Stimulated activated naive CD8-positive, alpha-beta T cell treated with anti-CD3 and anti-CD28 coated beads, Interleukin-15, Interleukin-2, amounts not matched to agents 100 ng/mL and 50 ng/mL, for 24 hours (primary cell): ENCODE data around the gene TEN1.

Experiments used
- H3K27ac Mint-ChIP-seq: one replicate; pipeline ENCODE4 v1.8.0; 2021; ENCODE audit warnings: mild to moderate bottlenecking, mixed read lengths
- H3K27me3 Mint-ChIP-seq: one replicate; pipeline ENCODE4 v1.8.0; 2021; ENCODE audit warnings: mixed read lengths
- H3K36me3 Mint-ChIP-seq: one replicate; pipeline ENCODE4 v1.8.0; 2021; ENCODE audit warnings: low read depth, mixed read lengths
- H3K4me1 Mint-ChIP-seq: one replicate; pipeline ENCODE4 v1.8.0; 2021; ENCODE audit warnings: low read depth, mixed read lengths
- H3K4me3 Mint-ChIP-seq: one replicate; pipeline ENCODE4 v1.8.0; 2021; ENCODE audit warnings: mild to moderate bottlenecking, mixed read lengths
- H3K9me3 Mint-ChIP-seq: one replicate; pipeline ENCODE4 v1.8.0; 2021; ENCODE audit warnings: mixed read lengths

Gene TEN1

GRCh38 chr17:75978938-75979704 lies at the start of gene TEN1, which contains the start of gene ACOX1:
Gene TEN1 (plus strand): TSS chr17:75979240. CDS start chr17:75986193, 6,953 bp downstream.
Gene ACOX1 (minus strand): TSS chr17:75979166. CDS start chr17:75979073, 93 bp downstream.
- Mint-ChIP-seq H3K27ac (peak within 1 kb of the TSS; percentile 99), H3K36me3 (peaks cover 8% of the 10 kb centered on the region), H3K4me1 (peaks cover 44% of the 10 kb centered on the region), H3K27me3 (no peaks in the 10 kb centered on the region), H3K9me3 (no peaks in the 10 kb centered on the region), H3K4me3 (peak within 1 kb of the TSS; percentile 96)

GRCh38 chr17:75931062-75931461 lies 48.0 kb upstream of the TEN1 start:
- no peaks in the 10 kb centered on the region for H3K4me1 Mint-ChIP-seq
- H3K9me3 Mint-ChIP-seq, result no peaks in the 10 kb centered on the region
- H3K27me3 Mint-ChIP-seq, result no peaks in the 10 kb centered on the region
- no peak overlapping the region for H3K27ac Mint-ChIP-seq
- H3K4me3 Mint-ChIP-seq, result no peak overlapping the region
- peaks cover 4% of the 10 kb centered on the region for H3K36me3 Mint-ChIP-seq

GRCh38 chr17:75932852-75933251 lies 46.2 kb upstream of the TEN1 start:
- H3K4me3 Mint-ChIP-seq, result no peak overlapping the region
- H3K4me1 Mint-ChIP-seq, result no peaks in the 10 kb centered on the region
- H3K27ac Mint-ChIP-seq, result no peak overlapping the region
- H3K36me3 Mint-ChIP-seq, result no peaks in the 10 kb centered on the region
- no peaks in the 10 kb centered on the region for H3K9me3 Mint-ChIP-seq
- no peaks in the 10 kb centered on the region for H3K27me3 Mint-ChIP-seq

GRCh38 chr17:75933808-75934207 lies 45.2 kb upstream of the TEN1 start:
- H3K4me1 Mint-ChIP-seq, result no peaks in the 10 kb centered on the region
- no peaks in the 10 kb centered on the region for H3K9me3 Mint-ChIP-seq
- no peaks in the 10 kb centered on the region for H3K27me3 Mint-ChIP-seq

GRCh38 chr17:75937652-75938051 lies 41.4 kb upstream of the TEN1 start:
- Mint-ChIP-seq H3K27me3 (no peaks in the 10 kb centered on the region), H3K36me3 (no peaks in the 10 kb centered on the region), H3K27ac (no peak overlapping the region), H3K4me3 (no peak overlapping the region), H3K4me1 (peaks cover 18% of the 10 kb centered on the region), H3K9me3 (no peaks in the 10 kb centered on the region)

More at GRCh38 chr17:75933808-75934207, 45.2 kb upstream of the TEN1 start:
- no peak overlapping the region for H3K27ac Mint-ChIP-seq
- no peak overlapping the region for H3K4me3 Mint-ChIP-seq
- H3K36me3 Mint-ChIP-seq, result no peaks in the 10 kb centered on the region

GRCh38 chr17:75940727-75941441 lies 38.2 kb upstream of the TEN1 start, which contains the start of gene FBF1:
Gene FBF1 (minus strand): TSS chr17:75941042. CDS start chr17:75938149, 2,893 bp downstream.
- Mint-ChIP-seq H3K9me3 (no peaks in the 10 kb centered on the region), H3K27ac (peak within 1 kb of the TSS; percentile 87), H3K4me3 (peak within 1 kb of the TSS; percentile 93), H3K36me3 (no peaks in the 10 kb centered on the region), H3K27me3 (no peaks in the 10 kb centered on the region), H3K4me1 (peaks cover 18% of the 10 kb centered on the region)

GRCh38 chr17:75941442-75941819 lies 37.6 kb upstream of the TEN1 start:
- Mint-ChIP-seq H3K27me3 (no peaks in the 10 kb centered on the region), H3K9me3 (no peaks in the 10 kb centered on the region), H3K27ac (peak overlapping the region; percentile 87), H3K4me3 (peak overlapping the region; percentile 93), H3K4me1 (peaks cover 18% of the 10 kb centered on the region), H3K36me3 (peaks cover under 1% of the 10 kb centered on the region)

GRCh38 chr17:75942473-75942872 lies 36.6 kb upstream of the TEN1 start:
- Mint-ChIP-seq H3K4me3 (no peak overlapping the region), H3K27ac (no peak overlapping the region), H3K36me3 (peaks cover 8% of the 10 kb centered on the region), H3K9me3 (no peaks in the 10 kb centered on the region), H3K27me3 (no peaks in the 10 kb centered on the region), H3K4me1 (peaks cover 18% of the 10 kb centered on the region)

- H3K36me3 Mint-ChIP-seq, result peaks cover 16% of the 10 kb centered on the region
- H3K4me3 Mint-ChIP-seq, result no peak overlapping the region
- H3K9me3 Mint-ChIP-seq, result no peaks in the 10 kb centered on the region
- peaks cover 18% of the 10 kb centered on the region for H3K4me1 Mint-ChIP-seq
- H3K27me3 Mint-ChIP-seq, result no peaks in the 10 kb centered on the region
- no peak overlapping the region for H3K27ac Mint-ChIP-seq
Observed at GRCh38 chr17:75943491-75943890, 35.5 kb upstream of the TEN1 start.

GRCh38 chr17:75945211-75945610 lies 33.8 kb upstream of the TEN1 start:
- Mint-ChIP-seq H3K4me3 (no peak overlapping the region), H3K9me3 (no peaks in the 10 kb centered on the region), H3K36me3 (peaks cover 28% of the 10 kb centered on the region), H3K27ac (no peak overlapping the region), H3K4me1 (peaks cover 15% of the 10 kb centered on the region), H3K27me3 (no peaks in the 10 kb centered on the region)

- H3K27me3 Mint-ChIP-seq, result no peaks in the 10 kb centered on the region
- no peak overlapping the region for H3K4me3 Mint-ChIP-seq
- peaks cover 56% of the 10 kb centered on the region for H3K36me3 Mint-ChIP-seq
- no peak overlapping the region for H3K27ac Mint-ChIP-seq
- peaks cover 4% of the 10 kb centered on the region for H3K4me1 Mint-ChIP-seq
- H3K9me3 Mint-ChIP-seq, result no peaks in the 10 kb centered on the region
Observed at GRCh38 chr17:75950421-75950820, 28.6 kb upstream of the TEN1 start.

GRCh38 chr17:75950855-75951554 lies 28.0 kb upstream of the TEN1 start:
- H3K4me3 Mint-ChIP-seq, result no peak overlapping the region
- H3K27me3 Mint-ChIP-seq, result no peaks in the 10 kb centered on the region
- peaks cover 4% of the 10 kb centered on the region for H3K4me1 Mint-ChIP-seq
- H3K36me3 Mint-ChIP-seq, result peaks cover 60% of the 10 kb centered on the region
- H3K9me3 Mint-ChIP-seq, result no peaks in the 10 kb centered on the region
- H3K27ac Mint-ChIP-seq, result no peak overlapping the region

- peaks cover 27% of the 10 kb centered on the region for H3K36me3 Mint-ChIP-seq
- H3K4me1 Mint-ChIP-seq, result peaks cover 5% of the 10 kb centered on the region
- H3K4me3 Mint-ChIP-seq, result no peak overlapping the region
- H3K9me3 Mint-ChIP-seq, result no peaks in the 10 kb centered on the region
- H3K27ac Mint-ChIP-seq, result no peak overlapping the region
- H3K27me3 Mint-ChIP-seq, result no peaks in the 10 kb centered on the region
Observed at GRCh38 chr17:75959051-75959838, 19.8 kb upstream of the TEN1 start.

- Mint-ChIP-seq H3K9me3 (no peaks in the 10 kb centered on the region), H3K27me3 (no peaks in the 10 kb centered on the region), H3K27ac (no peak overlapping the region), H3K36me3 (peaks cover 24% of the 10 kb centered on the region), H3K4me3 (no peak overlapping the region), H3K4me1 (peaks cover 5% of the 10 kb centered on the region)
Observed at GRCh38 chr17:75959839-75960511, 19.1 kb upstream of the TEN1 start.
